Hepatocyte (in vitro differentiated cells): ENCODE data around the gene POLD3. TPM values are rescaled to one million over a fixed set of nuclear protein-coding genes. Genes with fewer than 3 reads are reported as not detected.

Experiments used
- DNase-seq: peaks from one replicate; pipeline ENCODE4 v3.0.0-alpha.2; 2016; ENCODE audit warnings: low spot score
- H2AFZ ChIP-seq: fragments of 200-600 bp; sonication (generic); 2 replicates; pipeline ENCODE4 v1.6.0; 2016; ENCODE audit warnings: antibody characterized with exemption, mild to moderate bottlenecking
- H3K27ac ChIP-seq: fragments of 200-600 bp; sonication (generic); 2 replicates; pipeline ENCODE4 v1.5.1; 2016; ENCODE audit warnings: mild to moderate bottlenecking
- H3K27me3 ChIP-seq: fragments of 200-600 bp; sonication (generic); 2 replicates; pipeline ENCODE4 v1.6.1; 2016
- H3K36me3 ChIP-seq: fragments of 200-600 bp; sonication (generic); replicated peaks from 2 replicates; pipeline ENCODE4 v1.5.1; 2016; ENCODE audit warnings: low read depth; ENCODE audit not compliant: insufficient read depth
- H3K4me1 ChIP-seq: fragments of 200-600 bp; sonication (generic); 2 replicates; pipeline ENCODE4 v1.5.1; 2016; ENCODE audit warnings: mild to moderate bottlenecking, moderate library complexity; ENCODE audit not compliant: insufficient read depth
- H3K4me2 ChIP-seq: fragments of 200-600 bp; sonication (generic); 2 replicates; pipeline ENCODE4 v1.6.0; 2016
- H3K4me3 ChIP-seq: fragments of 200-600 bp; sonication (generic); 2 replicates; pipeline ENCODE4 v1.5.1; 2016; ENCODE audit warnings: mild to moderate bottlenecking
- H3K79me2 ChIP-seq: fragments of 200-600 bp; sonication (generic); 2 replicates; pipeline ENCODE4 v1.6.0; 2017; ENCODE audit warnings: mild to moderate bottlenecking
- H3K9me2 ChIP-seq: fragments of 200-600 bp; sonication (generic); replicated peaks from 2 replicates; pipeline ENCODE4 v1.6.0; 2017; ENCODE audit warnings: mild to moderate bottlenecking; ENCODE audit not compliant: insufficient read depth
- H3K9me3 ChIP-seq: fragments of 200-600 bp; sonication (generic); 2 replicates; pipeline ENCODE4 v1.5.1; 2016; ENCODE audit warnings: low read depth, mild to moderate bottlenecking
- H4K20me1 ChIP-seq: fragments of 200-600 bp; sonication (generic); 2 replicates; pipeline ENCODE4 v1.6.0; 2016; ENCODE audit warnings: mild to moderate bottlenecking; ENCODE audit not compliant: insufficient read depth, poor library complexity, severe bottlenecking
- EZH2 ChIP-seq: fragments of 200-600 bp; sonication (generic); IDR thresholded peaks from 2 replicates; pipeline ENCODE4 v1.6.1; 2016; ENCODE audit warnings: antibody characterized with exemption, mild to moderate bottlenecking, borderline replicate concordance
- EZH2phosphoT487 ChIP-seq: fragments of 200-600 bp; sonication (generic); IDR thresholded peaks from one replicate; pipeline ENCODE4 v1.6.1; 2018; ENCODE audit warnings: antibody characterized with exemption, mild to moderate bottlenecking, low read depth, moderate library complexity; ENCODE audit not compliant: unreplicated experiment, severe bottlenecking
- WGBS: methylation state at CpG from one replicate; pipeline ENCODE4 v1.1.6; 2016; ENCODE audit warnings: low lambda C conversion rate; ENCODE audit errors: missing lambda C conversion rate; 5-methylcytosine and 5-hydroxymethylcytosine counted together
- polyA plus RNA-seq: library from polyadenylated mRNA; unstranded; fragments of >200 nt; fragmentation: Nextera tagmentation; extraction: Ambion mirVana; gene quantifications from 2 replicates; pipeline ENCODE4 v1.2.1, GENCODE V29; 2016
- total RNA-seq: library from RNA; depleted of rRNA; stranded (reverse); fragments of >200 nt; gene quantifications from 2 replicates; pipeline ENCODE4 v1.2.3, GENCODE V29; 2014
- TF ChIP-seq, protein P1 (sequence below): fragments of 200-600 bp; sonication (generic); IDR thresholded peaks from 2 replicates; pipeline ENCODE4 v1.5.1; 2016; ENCODE audit warnings: antibody characterized with exemption, mild to moderate bottlenecking; ENCODE audit not compliant: poor library complexity

Gene POLD3
- total and polyA plus RNA-seq, 2 experiments from 2014 or later: 11.0 to 13.8 TPM

DNA sequence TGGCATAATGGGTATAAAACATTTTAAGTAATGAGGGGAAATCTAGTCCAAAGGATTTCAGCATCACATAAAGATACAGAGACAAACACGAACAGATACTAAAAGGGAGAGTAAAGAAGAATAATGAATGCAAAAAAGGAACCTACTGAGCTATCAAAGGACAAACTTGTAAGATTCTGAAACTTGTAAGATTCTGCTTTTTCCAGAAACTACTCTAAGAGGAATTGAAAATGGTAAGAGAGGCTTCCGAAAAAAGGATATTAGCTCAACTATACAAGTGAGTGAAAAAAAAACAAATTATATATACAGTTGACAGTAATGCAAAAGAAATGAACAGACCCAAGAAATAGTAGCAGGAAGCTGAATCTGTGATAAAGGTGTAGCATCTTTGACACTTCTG is 37.7 kb downstream of the POLD3 start:
- Histone ChIP-seq H3K27me3 (no peaks in the 10 kb centered on the region), H3K4me3 (no peak overlapping the region), H3K9me2 (no peaks in the 10 kb centered on the region), H3K36me3 (no peaks in the 10 kb centered on the region), H3K9me3 (no peaks in the 10 kb centered on the region), H3K4me2 (no peak overlapping the region), H3K79me2 (no peaks in the 10 kb centered on the region), H4K20me1 (no peaks in the 10 kb centered on the region), H2AFZ (no peak overlapping the region), H3K4me1 (no peaks in the 10 kb centered on the region), H3K27ac (no peak overlapping the region)
- TF ChIP-seq, protein P1, sequence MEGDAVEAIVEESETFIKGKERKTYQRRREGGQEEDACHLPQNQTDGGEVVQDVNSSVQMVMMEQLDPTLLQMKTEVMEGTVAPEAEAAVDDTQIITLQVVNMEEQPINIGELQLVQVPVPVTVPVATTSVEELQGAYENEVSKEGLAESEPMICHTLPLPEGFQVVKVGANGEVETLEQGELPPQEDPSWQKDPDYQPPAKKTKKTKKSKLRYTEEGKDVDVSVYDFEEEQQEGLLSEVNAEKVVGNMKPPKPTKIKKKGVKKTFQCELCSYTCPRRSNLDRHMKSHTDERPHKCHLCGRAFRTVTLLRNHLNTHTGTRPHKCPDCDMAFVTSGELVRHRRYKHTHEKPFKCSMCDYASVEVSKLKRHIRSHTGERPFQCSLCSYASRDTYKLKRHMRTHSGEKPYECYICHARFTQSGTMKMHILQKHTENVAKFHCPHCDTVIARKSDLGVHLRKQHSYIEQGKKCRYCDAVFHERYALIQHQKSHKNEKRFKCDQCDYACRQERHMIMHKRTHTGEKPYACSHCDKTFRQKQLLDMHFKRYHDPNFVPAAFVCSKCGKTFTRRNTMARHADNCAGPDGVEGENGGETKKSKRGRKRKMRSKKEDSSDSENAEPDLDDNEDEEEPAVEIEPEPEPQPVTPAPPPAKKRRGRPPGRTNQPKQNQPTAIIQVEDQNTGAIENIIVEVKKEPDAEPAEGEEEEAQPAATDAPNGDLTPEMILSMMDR: no peak
- DNase-seq: no peak
- WGBS: 45% methylated on average over 2 of the region's 2 CpGs

DNA sequence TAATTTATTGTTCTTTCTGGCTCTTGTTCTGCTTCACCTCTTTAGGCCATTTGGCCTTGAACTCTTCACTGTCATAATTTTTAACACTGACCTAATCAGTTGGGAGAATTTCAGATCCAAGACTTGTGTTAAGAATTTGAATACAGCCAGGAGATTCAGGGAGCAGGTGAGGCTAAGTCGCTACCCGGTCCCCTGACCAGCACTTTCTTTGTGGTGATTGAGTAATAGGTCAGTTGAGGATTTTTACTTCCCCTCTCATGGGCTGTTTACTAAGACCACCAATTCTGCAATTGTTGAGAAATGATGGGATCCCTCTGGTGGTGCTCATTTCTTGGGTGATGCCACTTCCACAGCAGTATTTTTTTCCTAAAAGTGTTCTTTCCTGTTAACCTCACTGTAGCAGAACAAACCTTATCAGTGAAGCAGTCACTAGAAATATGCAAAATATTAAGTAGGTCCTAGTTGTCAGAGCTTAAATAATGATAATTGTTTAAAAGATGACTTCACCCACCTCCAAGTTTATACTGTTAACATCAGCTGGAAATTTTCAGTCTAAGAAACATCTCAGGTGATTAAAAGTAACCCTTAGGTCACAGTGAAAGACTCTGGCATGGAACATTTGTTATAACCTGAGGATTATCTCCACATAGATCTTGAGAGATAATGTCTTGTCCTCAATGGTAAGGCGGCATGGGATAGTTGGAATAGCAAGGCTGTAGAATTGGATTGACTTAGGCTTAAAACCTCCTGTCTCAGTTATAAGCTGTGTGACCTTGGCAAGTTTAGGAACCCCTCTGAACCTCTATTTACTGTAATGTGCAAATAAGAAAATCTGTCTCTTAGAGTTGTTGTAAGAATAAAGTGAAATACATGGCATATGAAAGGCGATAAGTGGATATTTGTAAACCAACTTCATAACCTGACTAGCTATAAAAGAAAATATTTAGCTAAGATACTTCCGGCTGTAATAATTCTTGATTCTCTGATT is 41.3 kb downstream of the POLD3 start:
- no peaks in the 10 kb centered on the region for H3K79me2 ChIP-seq
- no peak overlapping the region for H3K4me3 ChIP-seq
- no peaks in the 10 kb centered on the region for H3K9me2 ChIP-seq
- no peak overlapping the region for H2AFZ ChIP-seq
- TF ChIP-seq EZH2phosphoT487: no peak
- TF ChIP-seq, protein P1: no peak
- no peak for TF ChIP-seq EZH2
- no peaks in the 10 kb centered on the region for H3K9me3 ChIP-seq
- H3K4me2 ChIP-seq: no peak overlapping the region
- 94% methylated on average over 5 of the region's 5 CpGs for WGBS
- H3K36me3 ChIP-seq: no peaks in the 10 kb centered on the region
- no peaks in the 10 kb centered on the region for H4K20me1 ChIP-seq
- H3K4me1 ChIP-seq: no peaks in the 10 kb centered on the region
- no peak for DNase-seq
- H3K27ac ChIP-seq: no peak overlapping the region
- no peaks in the 10 kb centered on the region for H3K27me3 ChIP-seq

DNA sequence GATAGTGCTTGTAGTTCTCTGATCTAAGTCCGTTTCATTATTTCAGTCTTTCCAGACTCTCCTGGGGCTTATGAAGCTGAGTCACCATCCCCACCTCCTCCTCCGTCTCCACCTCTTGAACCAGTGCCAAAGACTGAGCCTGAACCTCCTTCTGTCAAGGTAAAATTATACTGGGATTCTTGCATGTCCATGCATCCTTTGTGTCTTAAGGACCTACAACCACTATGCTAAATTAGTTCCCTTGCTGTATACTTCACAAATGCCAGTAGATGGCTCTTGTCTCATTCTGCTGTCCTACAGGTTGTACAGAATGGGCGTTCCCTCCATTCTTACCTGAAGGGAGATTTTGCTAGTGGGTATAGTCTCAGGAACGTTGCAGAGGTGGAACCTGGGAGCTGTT is 42.2 kb downstream of the POLD3 start:
- Histone ChIP-seq H3K4me2 (no peak overlapping the region), H3K27ac (no peak overlapping the region), H3K4me1 (no peaks in the 10 kb centered on the region), H3K79me2 (no peaks in the 10 kb centered on the region), H2AFZ (no peak overlapping the region), H4K20me1 (no peaks in the 10 kb centered on the region), H3K9me2 (no peaks in the 10 kb centered on the region), H3K4me3 (no peak overlapping the region), H3K27me3 (no peaks in the 10 kb centered on the region), H3K9me3 (no peaks in the 10 kb centered on the region), H3K36me3 (no peaks in the 10 kb centered on the region)
- TF ChIP-seq, protein P1: peak; percentile 51
- TF ChIP-seq EZH2 (no peak), EZH2phosphoT487 (no peak)
- 69% methylated on average over 4 of the region's 4 CpGs for WGBS
- peak; percentile 38 for DNase-seq
